NCI-H2029 (cell line): Measurements from ENCODE around the gene SH3YL1.

Experiments
- DNase-seq: peaks from one replicate; lab custom pipeline; 2025; lab: John Stamatoyannopoulos, UW

The SH3YL1 gene

DNA sequence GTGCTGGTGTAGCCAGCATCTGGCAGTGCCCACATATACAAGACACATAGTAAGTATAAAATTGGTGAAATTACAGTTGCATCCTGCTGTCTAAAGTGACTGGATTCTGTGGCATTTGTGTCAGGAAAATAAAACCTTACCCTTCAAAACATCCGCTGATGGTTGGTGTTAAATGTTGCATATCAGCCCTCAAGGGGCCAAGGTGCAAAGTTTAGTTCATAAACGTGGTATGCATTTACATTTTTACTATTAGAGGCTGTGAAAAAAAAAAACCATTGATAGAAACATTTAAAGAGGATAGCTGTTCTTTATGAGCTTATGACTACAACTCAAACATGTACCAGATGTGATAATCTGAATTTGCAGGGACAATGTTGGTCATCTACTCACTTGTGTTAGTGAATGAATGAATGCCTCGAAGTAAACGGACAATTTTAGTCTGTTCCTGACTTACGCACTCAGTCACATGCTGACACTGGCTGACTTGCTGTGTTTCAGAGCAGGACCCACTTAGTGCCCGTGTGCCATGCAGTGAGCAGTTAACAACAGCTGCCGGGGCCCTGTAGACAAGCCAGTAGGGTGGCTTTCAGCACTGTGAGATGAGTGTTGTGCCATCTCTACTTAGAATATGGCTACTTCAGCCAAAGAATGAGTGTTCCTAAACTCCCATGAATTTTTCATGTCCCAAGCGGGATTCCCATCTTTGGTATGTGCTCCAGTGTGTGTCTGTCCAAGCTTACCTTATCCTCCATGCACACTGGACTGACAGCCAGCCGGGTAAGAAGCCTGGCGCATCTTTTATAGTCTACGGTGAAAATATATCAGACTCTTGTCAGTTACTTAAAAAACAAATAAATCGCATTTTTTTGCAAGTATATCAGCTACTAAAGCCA is 18.8 kb upstream of the SH3YL1 start:
- DNase-seq: no peak

DNA sequence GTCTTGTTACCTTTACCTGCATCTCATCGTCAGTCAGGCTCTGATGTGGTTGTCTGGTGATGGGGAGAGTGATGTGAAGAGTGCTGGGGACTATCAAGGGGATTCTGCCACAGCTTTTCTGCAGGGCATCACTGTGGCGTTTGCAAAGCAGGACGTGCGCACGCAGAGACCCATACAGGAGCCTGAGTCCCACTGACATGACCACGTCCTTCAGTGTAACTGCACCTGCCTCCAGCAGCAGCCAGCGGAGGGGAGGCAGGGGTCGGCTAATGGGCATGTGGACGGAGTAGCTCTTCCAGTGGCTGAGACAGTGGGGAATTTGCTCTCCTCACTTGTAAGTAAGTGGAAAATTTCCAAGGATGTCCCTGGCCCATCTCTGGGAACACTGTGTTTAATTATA is 17.5 kb upstream of the SH3YL1 start:
- no peak for DNase-seq

DNA sequence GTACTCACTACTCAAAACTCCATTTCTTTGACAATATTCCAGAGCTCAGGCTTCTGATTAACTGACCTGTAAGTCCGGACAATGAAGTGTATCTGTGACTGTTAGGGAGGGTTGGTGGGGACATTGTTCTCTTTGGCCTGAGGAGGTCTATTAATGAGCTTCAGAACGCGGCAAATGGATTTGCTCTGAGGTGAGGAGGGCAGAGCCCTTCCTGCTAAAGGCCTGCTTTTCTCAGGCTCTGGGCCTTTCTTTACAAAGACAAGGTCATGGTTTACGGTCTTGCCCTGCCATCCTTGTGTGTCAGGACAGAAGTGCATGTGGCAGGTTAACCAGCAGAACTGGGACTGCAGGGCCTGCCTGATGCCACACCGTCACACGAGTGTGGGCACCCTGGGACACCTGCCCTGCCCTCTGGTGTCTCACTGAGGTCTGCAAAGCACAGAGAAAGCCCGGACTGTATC is 16.8 kb upstream of the SH3YL1 start:
- no peak for DNase-seq

DNA sequence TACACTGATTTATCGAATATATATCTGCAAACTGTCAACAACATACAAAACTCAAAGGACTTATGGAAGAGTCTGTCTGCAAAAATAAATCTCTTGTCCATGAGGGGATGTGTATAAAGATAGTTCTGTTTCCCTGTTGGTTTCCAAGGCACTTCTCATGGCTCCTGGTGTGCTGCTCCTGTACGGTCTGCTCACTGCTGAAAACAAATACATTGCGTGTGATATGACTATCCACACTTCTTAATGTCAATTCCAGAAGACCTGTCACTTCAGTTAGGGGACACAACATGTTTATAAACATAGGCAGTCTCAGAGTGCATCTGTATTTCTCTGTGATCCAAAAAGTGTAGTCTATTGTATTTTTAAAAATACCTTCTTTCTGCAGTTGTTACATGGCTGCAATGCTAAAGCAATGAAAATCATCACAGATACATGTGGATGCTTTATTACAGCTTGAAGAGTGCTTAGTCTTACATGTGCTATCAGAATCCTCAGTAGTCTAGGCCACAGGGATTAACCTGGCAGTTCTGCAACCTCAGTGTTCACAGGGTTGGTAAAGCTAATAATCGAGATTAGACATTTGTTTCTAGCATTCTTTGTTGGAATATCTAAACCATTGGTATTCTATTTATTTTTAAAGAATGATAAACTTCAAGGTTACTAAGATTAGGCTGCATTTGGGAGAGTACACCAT is 16.3 kb upstream of the SH3YL1 start:
- no peak for DNase-seq

DNA sequence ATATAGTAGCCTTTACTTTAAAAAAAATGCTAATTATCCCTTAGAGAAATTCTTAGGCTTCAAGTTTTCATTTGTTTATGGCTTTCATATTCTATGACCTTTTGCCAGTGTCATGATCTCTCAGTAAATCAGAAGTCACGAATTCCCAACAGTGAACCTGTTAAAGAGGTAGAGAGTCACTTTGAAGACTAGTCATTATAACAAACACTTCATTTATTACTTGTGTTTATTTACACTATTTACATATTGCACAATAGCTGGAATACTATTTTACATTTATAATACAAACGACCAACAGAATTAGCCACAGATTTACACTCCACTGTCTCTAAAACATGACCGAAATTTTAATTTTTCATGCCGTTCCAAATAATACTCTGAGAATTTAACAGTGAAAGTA is 15.5 kb upstream of the SH3YL1 start:
- no peak for DNase-seq

DNA sequence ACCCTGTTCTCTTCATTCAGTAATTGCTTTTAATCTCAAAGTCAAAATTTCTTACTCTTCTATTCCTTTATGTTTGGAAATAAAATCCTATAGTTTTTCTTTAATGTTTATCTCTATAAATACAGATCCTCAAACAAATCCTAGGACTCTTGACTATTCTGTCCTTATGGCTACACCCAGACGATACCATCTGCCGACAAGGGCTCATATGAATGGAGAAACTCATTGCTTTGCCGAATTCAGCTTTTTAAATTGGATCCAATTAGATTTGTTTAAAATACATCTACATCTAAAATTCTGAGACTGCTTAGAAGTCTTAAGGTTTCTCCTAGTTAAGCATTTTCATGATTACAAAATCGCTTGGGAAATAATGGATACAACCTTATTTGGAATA is 15.1 kb upstream of the SH3YL1 start:
- DNase-seq: no peak

DNA sequence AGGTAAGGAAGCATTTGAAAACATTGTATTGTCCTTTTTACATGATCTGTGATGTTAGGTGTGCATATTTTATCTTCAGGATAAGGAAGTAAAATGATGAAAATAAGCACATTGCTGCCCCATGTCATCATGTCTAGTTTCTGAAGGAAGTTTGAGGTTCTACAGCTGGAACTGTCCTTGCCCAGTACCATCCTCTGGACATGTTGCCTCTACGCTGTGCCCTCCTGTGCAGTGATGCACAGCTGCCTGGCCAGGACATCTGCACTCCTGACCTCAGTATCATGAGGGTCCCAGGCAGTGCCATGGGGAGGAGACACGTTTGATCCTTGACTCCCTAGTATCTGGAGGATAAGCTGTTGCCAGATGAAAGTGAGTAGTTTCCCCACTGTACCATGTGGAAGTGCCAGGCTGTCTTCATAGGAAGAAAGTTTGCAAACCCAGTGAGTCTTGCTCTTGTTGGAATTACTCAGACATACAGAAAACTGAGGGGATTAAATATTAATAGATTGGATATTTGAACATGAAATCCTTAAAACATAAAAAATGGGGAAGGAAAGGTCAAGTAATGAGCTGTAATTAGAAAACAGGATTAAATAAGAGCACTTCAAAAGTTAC is 14.6 kb upstream of the SH3YL1 start:
- DNase-seq: no peak

DNA sequence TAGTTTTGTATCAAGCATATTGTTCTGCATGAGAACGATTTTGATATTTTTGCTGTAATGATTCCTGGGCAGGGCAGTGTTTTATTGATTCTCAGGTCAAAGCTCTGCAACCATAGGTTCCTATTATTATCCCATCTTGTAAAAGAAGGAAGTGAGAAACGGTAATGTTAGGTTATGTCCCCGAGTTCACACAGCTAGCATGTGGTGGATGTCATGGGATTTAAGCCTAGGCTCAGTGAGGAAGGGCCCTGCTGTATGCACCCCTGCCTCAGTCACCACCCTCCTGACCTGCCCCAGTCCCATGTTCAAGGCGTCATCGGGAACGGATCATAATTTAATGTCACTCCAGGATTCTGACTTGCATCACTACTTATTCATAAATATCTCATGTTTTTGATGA is 11.6 kb upstream of the SH3YL1 start:
- DNase-seq: no peak

DNA sequence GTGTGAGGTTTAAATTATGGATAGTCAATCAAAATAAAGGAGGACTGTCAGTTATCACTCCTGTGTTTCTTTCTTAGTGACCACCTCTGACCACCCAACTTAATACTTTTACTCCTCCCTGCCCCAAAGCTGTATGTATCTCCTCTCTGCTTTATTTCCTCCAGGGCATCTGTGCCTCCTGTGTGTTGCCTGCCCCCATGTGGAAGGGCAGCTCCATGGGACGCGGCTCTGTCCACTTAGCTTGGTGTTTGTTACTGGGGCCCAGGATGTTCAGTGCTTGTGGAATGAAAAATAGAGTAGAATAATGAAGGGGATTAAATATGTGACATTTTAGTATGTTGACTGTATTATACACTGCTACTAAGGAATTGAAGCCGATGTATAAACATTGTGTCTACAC is 10.7 kb upstream of the SH3YL1 start:
- DNase-seq: no peak

DNA sequence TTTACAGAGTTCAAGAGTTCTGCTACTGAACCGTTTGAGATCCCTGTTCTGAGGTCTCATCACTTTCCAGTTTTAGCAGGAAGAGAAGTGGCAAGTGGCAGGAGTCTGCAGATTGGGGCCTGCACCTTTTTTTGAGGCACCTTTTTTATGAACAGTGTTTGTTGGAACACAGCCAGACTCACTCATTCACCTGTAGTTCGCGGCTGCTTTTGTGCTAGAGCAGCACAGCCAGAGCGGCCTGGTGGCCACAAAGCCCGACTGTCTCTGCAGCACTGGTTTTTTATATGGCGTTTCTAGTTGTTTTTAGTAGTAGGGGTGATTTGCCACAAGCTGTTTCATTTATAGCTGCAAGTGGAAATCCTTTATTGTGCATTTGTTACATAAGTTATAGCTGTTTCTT is 9.5 kb upstream of the SH3YL1 start:
- peak; percentile 55 for DNase-seq

DNA sequence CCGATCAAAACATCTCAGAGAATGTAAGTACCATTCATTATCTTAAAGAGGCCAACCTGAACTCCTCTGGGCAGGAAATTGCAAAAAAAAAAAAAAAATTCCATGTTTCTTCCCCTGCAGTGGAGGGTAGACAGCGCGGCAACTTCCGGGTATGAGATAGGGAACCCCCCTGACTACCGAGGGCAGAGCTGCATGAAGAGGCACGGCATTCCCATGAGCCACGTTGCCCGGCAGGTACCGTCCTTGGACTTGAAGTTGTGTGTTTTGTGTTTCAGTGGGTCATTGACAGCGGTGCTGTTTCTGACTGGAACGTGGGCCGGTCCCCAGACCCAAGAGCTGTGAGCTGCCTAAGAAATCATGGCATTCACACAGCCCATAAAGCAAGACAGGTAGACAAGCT is 8.1 kb upstream of the SH3YL1 start:
- no peak for DNase-seq

DNA sequence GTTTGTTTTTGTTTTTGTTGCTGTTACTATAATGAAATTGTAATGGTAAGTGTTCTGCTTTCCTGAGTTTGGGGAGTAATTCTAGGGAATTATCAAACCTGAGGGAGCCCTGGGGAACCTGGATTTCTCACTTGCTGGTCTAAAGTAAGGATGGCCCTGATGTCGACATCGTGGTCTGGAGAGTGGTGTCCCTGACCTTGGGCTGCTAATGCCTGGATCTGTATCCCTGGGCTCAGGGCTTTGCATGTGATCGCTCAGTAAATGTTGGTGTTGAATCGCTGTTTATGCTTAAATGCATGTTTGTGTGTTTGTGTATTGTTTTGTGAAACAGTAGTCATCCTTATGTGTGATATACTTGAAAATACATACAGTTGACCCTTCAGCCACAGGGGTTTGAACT is 7.0 kb upstream of the SH3YL1 start:
- DNase-seq: no peak

DNA sequence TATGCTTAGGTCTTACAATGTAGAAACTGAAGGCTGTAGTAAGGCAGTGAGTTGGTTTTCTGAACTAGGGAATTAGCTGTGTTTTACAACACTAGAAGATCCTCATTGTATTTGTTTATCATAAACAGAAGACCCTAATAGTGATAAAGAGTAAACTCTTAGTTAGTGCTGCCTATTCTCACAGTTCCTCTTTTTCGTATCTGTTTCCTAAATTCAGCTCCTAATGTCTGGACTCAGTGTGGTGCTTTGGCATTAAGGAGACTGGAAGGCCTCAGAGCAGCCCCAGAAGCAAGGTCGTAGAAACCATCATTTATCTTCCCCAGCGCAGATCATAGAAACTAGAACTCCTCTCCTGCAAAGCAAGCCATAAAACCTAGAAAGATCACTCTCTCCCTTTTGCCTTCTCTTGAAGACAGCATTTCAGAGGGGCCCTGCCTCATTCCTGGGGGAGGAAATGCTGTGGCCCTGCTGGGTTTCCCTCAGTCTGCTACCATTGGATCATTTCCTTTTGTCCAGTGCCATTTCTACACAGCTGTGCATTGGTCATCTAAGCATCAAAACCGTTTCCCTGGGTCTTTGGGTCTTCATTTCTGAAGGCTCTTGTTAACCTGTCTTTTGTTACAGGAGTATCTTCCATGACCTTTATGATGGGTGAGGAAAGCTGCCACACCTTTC is 5.7 kb upstream of the SH3YL1 start:
- DNase-seq: no peak

DNA sequence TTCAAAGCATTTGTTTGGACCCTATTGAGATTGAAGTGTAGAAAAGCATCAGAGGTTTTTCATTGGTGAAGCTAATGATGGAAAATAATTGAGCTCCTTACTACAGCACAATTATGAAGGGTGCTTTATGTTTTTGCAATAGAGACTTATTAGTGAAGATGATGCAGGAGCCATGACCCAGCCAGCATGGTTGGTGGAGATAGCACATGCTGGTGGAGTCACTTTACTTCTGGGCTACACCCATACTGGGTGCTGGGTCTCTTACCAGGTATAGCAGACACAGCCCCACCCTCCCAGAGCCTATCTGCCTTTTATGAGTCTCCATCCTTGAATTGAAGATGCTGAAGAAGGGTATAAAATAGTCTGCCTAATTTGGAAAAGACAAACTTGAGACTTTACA is 4.5 kb upstream of the SH3YL1 start:
- no peak for DNase-seq

DNA sequence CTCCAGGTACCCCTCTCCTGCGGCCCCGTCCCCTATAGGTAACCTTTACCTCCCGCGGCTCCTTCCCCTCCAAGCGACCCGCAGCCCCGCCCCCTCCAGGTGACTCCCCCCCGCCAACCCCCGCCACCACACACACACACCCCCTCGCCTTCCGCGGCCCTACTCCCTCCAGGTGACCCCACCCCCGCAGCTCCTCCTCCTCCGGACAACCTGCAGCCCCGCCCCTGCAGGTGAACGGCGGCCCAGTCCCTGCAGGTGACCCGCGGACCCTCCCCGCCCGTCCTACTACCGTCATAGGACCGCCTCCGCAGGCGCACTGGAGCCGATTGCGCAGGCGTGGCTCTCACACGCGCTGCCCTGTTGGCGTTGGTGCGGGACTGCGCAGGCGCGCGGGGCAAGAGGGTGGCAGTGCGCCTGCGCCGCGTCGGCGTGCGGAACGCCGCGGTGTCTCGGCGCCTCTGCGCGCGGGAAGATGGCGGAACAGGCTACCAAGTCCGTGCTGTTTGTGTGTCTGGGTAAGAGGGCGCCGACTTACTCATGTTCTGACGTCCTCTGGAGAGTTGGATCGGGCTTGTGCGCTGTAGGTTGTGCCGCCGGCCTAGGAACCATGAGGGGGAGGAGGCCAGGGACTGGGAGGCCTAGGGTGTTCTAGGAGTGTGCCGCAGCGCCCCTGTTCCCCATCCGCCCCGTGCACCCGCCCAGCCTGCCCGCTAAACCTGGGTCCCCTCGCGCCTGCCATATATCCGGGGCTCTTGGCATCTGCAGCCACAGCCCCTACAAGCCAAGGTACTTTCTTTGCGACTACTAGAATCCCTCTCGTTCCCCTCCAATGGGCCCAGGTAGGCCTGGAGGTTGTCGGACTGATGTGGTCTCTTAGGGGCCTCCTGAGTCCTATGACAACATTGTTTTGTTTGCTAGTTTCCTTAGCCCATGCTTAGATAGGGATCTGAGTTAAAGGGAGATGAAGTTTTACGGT is 949 bp upstream of the SH3YL1 start, which contains the start of gene ACP1:
Gene ACP1, plus strand, starts transcription at position 455 of the 976 bp plus-strand sequence. Its CDS starts 18 bp downstream, at position 473.
- peak; percentile 97 for DNase-seq

DNA sequence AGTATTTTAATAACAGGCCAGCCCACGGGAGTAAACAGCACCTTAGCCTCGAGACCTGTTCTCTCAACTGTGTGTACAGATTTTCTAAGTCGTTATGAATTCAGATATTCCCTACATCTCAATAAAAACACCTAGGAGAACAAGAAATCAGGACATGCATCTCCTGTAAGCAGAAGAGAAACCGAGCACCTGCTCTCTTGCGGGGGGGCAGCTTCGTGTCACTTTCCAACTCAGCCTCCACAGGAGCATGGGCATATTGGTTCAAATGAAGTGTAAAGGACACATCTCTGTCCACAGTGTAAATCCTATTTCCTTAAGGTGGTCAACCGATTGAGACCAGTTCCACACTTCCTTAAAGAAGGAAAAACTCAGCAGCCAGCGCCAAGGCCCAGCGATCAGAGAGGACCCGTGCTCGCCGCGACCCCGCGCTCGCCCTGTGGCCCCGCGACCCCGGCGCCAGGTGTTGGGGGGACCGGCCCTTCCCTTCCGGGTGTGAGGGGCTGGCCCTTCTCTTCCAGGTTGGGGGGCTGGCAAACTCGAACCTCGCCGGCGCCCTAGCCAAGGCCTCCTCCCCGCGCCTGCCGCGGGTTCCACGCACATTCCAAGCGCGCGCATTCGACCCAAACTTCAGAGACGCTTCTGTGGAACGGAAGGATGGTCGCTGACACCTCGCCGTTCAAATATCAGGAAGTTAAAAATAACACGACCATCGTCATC is 652 bp downstream of the SH3YL1 start:
- no peak for DNase-seq

DNA sequence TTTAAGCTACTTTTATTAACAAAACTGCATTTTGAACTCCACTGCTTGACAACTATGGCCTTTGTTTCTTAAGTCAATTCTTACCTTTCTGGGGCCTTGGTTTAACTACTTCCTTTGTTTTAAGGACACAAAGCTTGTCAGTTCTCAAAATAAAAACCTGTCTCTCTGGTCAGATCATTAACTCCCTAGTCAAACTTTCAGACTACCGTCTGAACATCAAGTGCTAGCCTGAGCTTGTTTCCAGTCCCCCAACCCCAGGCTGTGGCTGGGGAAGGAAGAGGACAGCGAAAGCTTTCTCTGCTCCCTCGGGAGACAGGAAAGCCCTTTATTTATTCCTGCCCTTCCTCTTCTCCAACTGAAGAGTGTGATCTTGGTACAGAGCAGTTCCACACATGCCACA is 1.7 kb downstream of the SH3YL1 start:
- DNase-seq: no peak

DNA sequence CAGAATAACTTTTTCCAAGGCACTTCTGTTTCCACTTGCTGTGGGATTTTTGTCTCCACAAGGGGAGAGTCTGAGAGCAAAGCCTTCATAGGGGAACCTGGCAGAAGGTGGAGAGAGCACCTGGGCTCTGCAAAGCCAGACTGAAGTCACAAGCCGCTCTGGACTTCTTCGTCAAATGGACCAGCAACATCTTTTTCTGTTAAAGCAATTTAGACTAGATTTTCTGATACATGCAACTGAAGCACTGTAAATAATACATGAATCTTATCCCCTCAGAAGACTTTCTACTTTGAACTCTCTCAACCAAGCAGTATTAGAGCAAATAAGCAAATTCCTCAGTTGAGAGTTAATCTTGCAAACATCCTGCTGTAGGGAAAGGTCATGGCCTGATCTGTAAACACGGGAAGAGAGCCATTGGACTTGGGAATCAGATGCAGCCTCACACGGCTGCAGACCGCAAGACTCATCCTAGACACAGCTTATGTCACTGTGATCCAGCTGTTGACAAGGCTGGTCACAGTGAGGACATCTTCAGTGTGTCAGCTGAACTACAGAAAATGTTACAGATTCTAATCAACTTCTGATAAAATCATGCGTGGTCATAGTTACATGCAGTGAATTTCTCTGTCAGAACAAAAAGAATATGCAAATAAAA is 3.2 kb downstream of the SH3YL1 start:
- DNase-seq: no peak

DNA sequence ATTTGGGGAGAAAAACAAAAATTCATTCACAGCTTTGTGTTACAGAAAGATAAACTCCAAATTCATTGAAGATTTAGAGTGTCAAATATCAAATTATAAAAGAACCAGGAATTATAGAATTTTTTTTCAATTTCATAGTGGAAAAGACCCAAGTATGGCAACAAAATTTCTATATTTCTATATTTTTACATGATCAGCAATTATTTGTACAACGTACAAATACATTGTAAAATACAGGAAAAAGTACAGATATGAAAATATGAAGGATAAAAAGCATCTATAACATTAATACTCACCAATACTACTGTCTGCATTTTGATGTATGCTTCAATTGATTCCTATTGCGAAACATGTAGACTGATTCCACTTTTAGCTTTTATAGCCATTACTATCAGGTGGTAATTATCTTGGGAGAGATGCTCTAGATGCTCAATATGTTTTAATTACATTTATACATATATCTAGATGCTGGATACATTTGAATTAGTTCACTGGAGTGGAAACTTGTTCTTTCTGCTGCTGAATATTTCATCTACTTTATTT is 4.0 kb downstream of the SH3YL1 start:
- DNase-seq: no peak

DNA sequence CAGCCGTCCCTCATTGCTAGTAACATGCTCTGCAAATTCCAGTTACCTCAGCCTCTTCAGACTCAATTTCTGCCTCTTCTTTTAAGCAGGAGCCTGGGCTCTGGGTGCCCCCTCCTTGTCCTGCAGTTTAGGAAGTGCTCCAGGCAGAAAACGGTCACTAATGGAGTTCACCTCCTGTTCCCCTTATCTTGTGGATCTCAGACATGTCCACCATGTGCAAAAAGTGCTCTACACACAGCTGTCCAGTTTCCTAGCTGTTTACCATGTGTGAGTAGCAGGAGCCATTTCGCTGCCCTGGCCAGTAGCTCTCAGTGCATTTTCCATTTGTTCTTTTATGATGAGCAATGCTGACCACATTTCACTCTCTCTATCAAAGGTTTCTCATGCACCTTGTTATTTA is 4.9 kb downstream of the SH3YL1 start:
- no peak for DNase-seq
